Stimulated activated CD4-positive, alpha-beta T cell treated with anti-CD3 and anti-CD28 coated beads, Interleukin-2, amount 100 ng/mL, for 4 hours (primary cell): ENCODE measurements around the gene SIRPA.

Experiments used
- DNase-seq: peaks from one replicate; pipeline ENCODE4 v3.0.0-alpha.2; 2020; ENCODE audit warnings: low read depth

The SIRPA gene

GRCh38 chr20:1888796-1889463, 6.3 kb upstream of the SIRPA start:
- no peak for DNase-seq

- DNase-seq: no peak
These were observed 4.5 kb upstream of the SIRPA start for GRCh38 chr20:1890469-1891262.

GRCh38 chr20:1891263-1892118, 3.7 kb upstream of the SIRPA start:
- no peak for DNase-seq

- DNase-seq: no peak
These were observed 3.2 kb upstream of the SIRPA start for GRCh38 chr20:1892119-1892385.

- DNase-seq: no peak
These were observed 1.3 kb upstream of the SIRPA start for GRCh38 chr20:1893721-1894470.

GRCh38 chr20:1894471-1894950, 696 bp upstream of the SIRPA start:
- no peak for DNase-seq

- DNase-seq: no peak
These were observed 672 bp downstream of the SIRPA start for GRCh38 chr20:1895674-1896483.

GRCh38 chr20:1896484-1897258, 1.5 kb downstream of the SIRPA start:
- DNase-seq: no peak

- no peak for DNase-seq
These were observed 2.3 kb downstream of the SIRPA start for GRCh38 chr20:1897541-1897940.

- DNase-seq: no peak
These were observed 2.8 kb downstream of the SIRPA start for GRCh38 chr20:1897965-1898464.

- no peak for DNase-seq
These were observed 3.5 kb downstream of the SIRPA start for GRCh38 chr20:1898482-1899240.

GRCh38 chr20:1899241-1899525, 4.0 kb downstream of the SIRPA start:
- no peak for DNase-seq

- no peak for DNase-seq
These were observed 5.2 kb downstream of the SIRPA start for GRCh38 chr20:1900321-1900801.

GRCh38 chr20:1901704-1902103, 6.5 kb downstream of the SIRPA start:
- DNase-seq: no peak

- DNase-seq: no peak
These were observed 7.0 kb downstream of the SIRPA start for GRCh38 chr20:1902188-1902587.

GRCh38 chr20:1904135-1904534, 8.9 kb downstream of the SIRPA start:
- DNase-seq: no peak

GRCh38 chr20:1905009-1905408, 9.8 kb downstream of the SIRPA start:
- DNase-seq: no peak

- DNase-seq: no peak
These were observed 10.5 kb downstream of the SIRPA start for GRCh38 chr20:1905693-1906092.

- DNase-seq: no peak
These were observed 11.3 kb downstream of the SIRPA start for GRCh38 chr20:1906361-1907051.
